ENCODE results near the gene DENND6B. TPM values are rescaled to one million over a fixed set of nuclear protein-coding genes. Genes with fewer than 3 reads are reported as not detected.

Gene DENND6B
- total RNA-seq, 1 donor from 2014 or later = 1.0 TPM

DNA sequence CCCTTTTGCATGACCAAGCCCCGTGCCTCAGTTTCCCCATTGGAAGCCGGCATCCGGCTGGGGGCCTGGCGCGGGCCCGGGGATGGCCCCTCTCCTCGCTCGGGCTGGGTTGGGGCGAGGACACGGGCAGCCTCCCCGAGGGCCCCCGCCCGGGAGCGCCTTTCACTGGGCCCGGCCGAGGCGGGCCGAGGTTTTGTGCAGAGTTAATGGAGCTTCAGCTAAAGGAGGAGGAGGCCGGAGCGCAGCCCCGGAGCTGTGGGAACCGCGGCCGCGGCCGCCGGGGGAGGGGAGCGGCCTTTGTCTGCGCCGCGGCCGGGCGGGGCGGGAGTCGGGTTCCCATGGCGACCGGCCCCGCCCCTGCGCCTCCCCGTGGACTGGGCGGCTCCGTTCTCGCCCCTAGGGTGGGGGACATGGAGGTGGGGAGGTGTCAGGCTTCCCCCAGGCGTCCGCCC lies 55.3 kb downstream of the DENND6B start:
- H3K9ac ChIP-seq = no peak overlapping the region
- peak; percentile 96 for DNase-seq (ENCODE audit: low spot score)
- H3K27me3 ChIP-seq = peaks cover 50% of the 10 kb centered on the region
- peak overlapping the region; percentile 83 for H3K4me3 Mint-ChIP-seq
- H3K27ac Mint-ChIP-seq = no peak overlapping the region
- H3K27me3 Mint-ChIP-seq (ENCODE audit: insufficient read depth, low read depth) = peaks cover 10% of the 10 kb centered on the region
- no peaks in the 10 kb centered on the region for H3K36me3 ChIP-seq
- no peak overlapping the region for H3K27ac ChIP-seq
- no peaks in the 10 kb centered on the region for H3K9me3 ChIP-seq (ENCODE audit: low read depth)
- peaks cover 22% of the 10 kb centered on the region for H3K4me1 ChIP-seq
- peaks cover 59% of the 10 kb centered on the region for H4K20me1 ChIP-seq (ENCODE audit: low read depth)
- no peaks in the 10 kb centered on the region for H3K79me2 ChIP-seq (ENCODE audit: low read depth)
- TF ChIP-seq EZH2 (IDR thresholded peaks at IDR 0.05) = no peak
- no peak for TF ChIP-seq EZH2phosphoT487 (IDR thresholded peaks at IDR 0.05)
- TF ChIP-seq, protein P1, sequence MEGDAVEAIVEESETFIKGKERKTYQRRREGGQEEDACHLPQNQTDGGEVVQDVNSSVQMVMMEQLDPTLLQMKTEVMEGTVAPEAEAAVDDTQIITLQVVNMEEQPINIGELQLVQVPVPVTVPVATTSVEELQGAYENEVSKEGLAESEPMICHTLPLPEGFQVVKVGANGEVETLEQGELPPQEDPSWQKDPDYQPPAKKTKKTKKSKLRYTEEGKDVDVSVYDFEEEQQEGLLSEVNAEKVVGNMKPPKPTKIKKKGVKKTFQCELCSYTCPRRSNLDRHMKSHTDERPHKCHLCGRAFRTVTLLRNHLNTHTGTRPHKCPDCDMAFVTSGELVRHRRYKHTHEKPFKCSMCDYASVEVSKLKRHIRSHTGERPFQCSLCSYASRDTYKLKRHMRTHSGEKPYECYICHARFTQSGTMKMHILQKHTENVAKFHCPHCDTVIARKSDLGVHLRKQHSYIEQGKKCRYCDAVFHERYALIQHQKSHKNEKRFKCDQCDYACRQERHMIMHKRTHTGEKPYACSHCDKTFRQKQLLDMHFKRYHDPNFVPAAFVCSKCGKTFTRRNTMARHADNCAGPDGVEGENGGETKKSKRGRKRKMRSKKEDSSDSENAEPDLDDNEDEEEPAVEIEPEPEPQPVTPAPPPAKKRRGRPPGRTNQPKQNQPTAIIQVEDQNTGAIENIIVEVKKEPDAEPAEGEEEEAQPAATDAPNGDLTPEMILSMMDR (IDR thresholded peaks at IDR 0.05) = peak; percentile 31
- peak overlapping the region; percentile 92 for H3K4me2 ChIP-seq
- peaks cover 36% of the 10 kb centered on the region for H3F3A ChIP-seq (ENCODE audit: low read depth)
- H3K4me1 Mint-ChIP-seq = peaks cover 27% of the 10 kb centered on the region
- peak overlapping the region; percentile 49 for H3K4me3 ChIP-seq
- no peak overlapping the region for H2AFZ ChIP-seq (replicated peaks)
- H3K9me3 Mint-ChIP-seq = no peaks in the 10 kb centered on the region
- peaks cover 12% of the 10 kb centered on the region for H3K36me3 Mint-ChIP-seq

- H3K27ac Mint-ChIP-seq = peak overlapping the region; percentile 66
- H3K27me3 ChIP-seq = peaks cover 57% of the 10 kb centered on the region
These were observed 56.0 kb downstream of the DENND6B start for GRCh38 chr22:50270666-50271394.

GRCh38 chr22:50269970-50270665 lies 56.7 kb downstream of the DENND6B start, which contains the start of gene MAPK11:
Gene MAPK11 (minus strand): TSS chr22:50270380. CDS start chr22:50270292, 88 bp downstream.
- no peaks in the 10 kb centered on the region for H3K36me3 ChIP-seq
- H3K9me3 ChIP-seq (ENCODE audit: low read depth) = no peaks in the 10 kb centered on the region
- peak within 1 kb of the TSS; percentile 83 for H3K4me3 Mint-ChIP-seq
- no peaks in the 10 kb centered on the region for H3K79me2 ChIP-seq (ENCODE audit: low read depth)
- peak within 1 kb of the TSS; percentile 92 for H3K4me2 ChIP-seq
- peaks cover 64% of the 10 kb centered on the region for H3K27me3 ChIP-seq
- peaks cover 2% of the 10 kb centered on the region for H3K9me3 Mint-ChIP-seq
- no peak within 1 kb of the TSS for H3K9ac ChIP-seq
- peaks cover 60% of the 10 kb centered on the region for H4K20me1 ChIP-seq (ENCODE audit: low read depth)
- H2AFZ ChIP-seq (replicated peaks) = no peak within 1 kb of the TSS
- DNase-seq (ENCODE audit: low spot score) = peak; percentile 69
- H3K27ac Mint-ChIP-seq = peak within 1 kb of the TSS; percentile 66
- peak within 1 kb of the TSS; percentile 49 for H3K4me3 ChIP-seq
- peaks cover 10% of the 10 kb centered on the region for H3K27me3 Mint-ChIP-seq (ENCODE audit: insufficient read depth, low read depth)
- peaks cover 28% of the 10 kb centered on the region for H3F3A ChIP-seq (ENCODE audit: low read depth)
- TF ChIP-seq, protein P1 (IDR thresholded peaks at IDR 0.05) = no peak
- peak; percentile 78 for TF ChIP-seq EZH2 (IDR thresholded peaks at IDR 0.05)
- H3K4me1 Mint-ChIP-seq = peaks cover 25% of the 10 kb centered on the region
- H3K27ac ChIP-seq = no peak within 1 kb of the TSS
- peaks cover 22% of the 10 kb centered on the region for H3K4me1 ChIP-seq
- H3K36me3 Mint-ChIP-seq = peaks cover 8% of the 10 kb centered on the region

More at GRCh38 chr22:50270666-50271394, 56.0 kb downstream of the DENND6B start:
- no peaks in the 10 kb centered on the region for H3K9me3 ChIP-seq (ENCODE audit: low read depth)
- H3K4me1 ChIP-seq = peaks cover 22% of the 10 kb centered on the region
- H3K27ac ChIP-seq = no peak overlapping the region
- H3K9ac ChIP-seq = no peak overlapping the region
- Mint-ChIP-seq H3K9me3 (peaks cover 2% of the 10 kb centered on the region), H3K4me3 (peak overlapping the region; percentile 83), H3K36me3 (peaks cover 11% of the 10 kb centered on the region), H3K27me3 (ENCODE audit: insufficient read depth, low read depth) (peaks cover 10% of the 10 kb centered on the region), H3K4me1 (peaks cover 27% of the 10 kb centered on the region)
- DNase-seq (ENCODE audit: low spot score) = peak; percentile 92
- no peak overlapping the region for H2AFZ ChIP-seq (replicated peaks)
- H3F3A ChIP-seq (ENCODE audit: low read depth) = peaks cover 34% of the 10 kb centered on the region
- peak overlapping the region; percentile 92 for H3K4me2 ChIP-seq
- no peaks in the 10 kb centered on the region for H3K36me3 ChIP-seq
- H3K4me3 ChIP-seq = peak overlapping the region; percentile 49
- TF ChIP-seq EZH2phosphoT487 (IDR thresholded peaks at IDR 0.05) (peak; percentile 61), EZH2 (IDR thresholded peaks at IDR 0.05) (peak; percentile 70)
- TF ChIP-seq, protein P1 (IDR thresholded peaks at IDR 0.05) = no peak
- no peaks in the 10 kb centered on the region for H3K79me2 ChIP-seq (ENCODE audit: low read depth)
- peaks cover 59% of the 10 kb centered on the region for H4K20me1 ChIP-seq (ENCODE audit: low read depth)

Data from neural progenitor cell (in vitro differentiated cells).